Posterior vena cava (tissue), 2 donors: ENCODE measurements around the gene RPTOR. TPM values are rescaled to one million over a fixed set of nuclear protein-coding genes. Genes with fewer than 3 reads are reported as not detected.

ENCODE experiments used
- DNase-seq: peaks from one replicate; pipeline ENCODE4 v3.0.0-alpha.2; 2020; ENCODE audit warnings: low spot score
- intact Hi-C, 2 donors: fragments of 100-400 bp; cut with DNase I; formaldehyde crosslinking; loops; one replicate each; pipeline versions ENCODE4 v1.14.1 to v1.14.2; 2022 to 2023
- total RNA-seq, 2 donors: library from RNA; stranded (reverse); fragmentation: NEBNext Ultra II Directional; extraction: Animal tissue kit (Norgen Biotek cat#: 25700); gene quantifications; one replicate each; pipeline ENCODE4 v1.2.1, GENCODE V29; 2021
- donor health status: DM: yes; HTN: yes; CAD: no.
- donor health status: DM: yes; HTN: yes; CAD: no.

RPTOR gene
- total RNA-seq, 2 donors from 2014 or later = 30.1 to 44.1 TPM

GRCh38 chr17:80511222-80512180 is 33.1 kb upstream of the RPTOR start:
- DNase-seq = no peak
- intact Hi-C loops = no loop called here

GRCh38 chr17:80512233-80512632 is 32.4 kb upstream of the RPTOR start:
- intact Hi-C loops = no loop called here
- no peak for DNase-seq

GRCh38 chr17:80513201-80513600 is 31.4 kb upstream of the RPTOR start:
- no peak for DNase-seq
- intact Hi-C loops = no loop called here

- intact Hi-C loops = no loop called here
- no peak for DNase-seq
Observed at GRCh38 chr17:80513892-80514291, 30.7 kb upstream of the RPTOR start.

GRCh38 chr17:80516171-80516932 is 28.3 kb upstream of the RPTOR start:
- DNase-seq = no peak
- intact Hi-C loops = no loop called here

GRCh38 chr17:80517641-80518040 is 27.0 kb upstream of the RPTOR start:
- intact Hi-C loops = no loop called here
- no peak for DNase-seq

- DNase-seq = no peak
- intact Hi-C loops = no loop called here
Observed at GRCh38 chr17:80518392-80518791, 26.2 kb upstream of the RPTOR start.

- DNase-seq = no peak
- intact Hi-C loops = no loop called here
Observed at GRCh38 chr17:80519091-80519781, 25.4 kb upstream of the RPTOR start.

GRCh38 chr17:80520810-80521455 is 23.7 kb upstream of the RPTOR start:
- intact Hi-C loops = no loop called here
- no peak for DNase-seq

- intact Hi-C loops = no loop called here
- DNase-seq = no peak
Observed at GRCh38 chr17:80523054-80523744, 21.4 kb upstream of the RPTOR start.

GRCh38 chr17:80523956-80524712 is 20.5 kb upstream of the RPTOR start:
- intact Hi-C loops = no loop called here
- DNase-seq = no peak

GRCh38 chr17:80526116-80526910 is 18.3 kb upstream of the RPTOR start:
- intact Hi-C loops = no loop called here
- no peak for DNase-seq

GRCh38 chr17:80527016-80527645 is 17.5 kb upstream of the RPTOR start:
- no peak for DNase-seq
- intact Hi-C loops = no loop called here

- intact Hi-C loops = no loop called here
- no peak for DNase-seq
Observed at GRCh38 chr17:80528536-80528935, 16.1 kb upstream of the RPTOR start.

GRCh38 chr17:80529104-80529903 is 15.3 kb upstream of the RPTOR start:
- DNase-seq = no peak
- intact Hi-C loops = no loop called here

GRCh38 chr17:80529904-80530292 is 14.7 kb upstream of the RPTOR start:
- DNase-seq = no peak

More at GRCh38 chr17:80529904-80530292, 14.7 kb upstream of the RPTOR start:
- intact Hi-C loops = no loop called here
